Endometrium (tissue), 2 donors: ENCODE data around the gene DEDD2.

Experiments used
- FAIRE-seq: peaks from 2 replicates; lab custom pipeline; 2012; peaks lifted over from hg19 to GRCh38; lab: Jason Lieb, UNC
- donor health status: control.
- donor health status: control.

The DEDD2 gene

GRCh38 chr19:42248270-42249148 is 31.0 kb upstream of the DEDD2 start:
- FAIRE-seq = no peak

GRCh38 chr19:42247640-42248199 is 30.2 kb upstream of the DEDD2 start:
- no peak for FAIRE-seq

- no peak for FAIRE-seq
Observed at GRCh38 chr19:42246922-42247639, 29.6 kb upstream of the DEDD2 start.

- FAIRE-seq = no peak
Observed at GRCh38 chr19:42246143-42246921, 28.9 kb upstream of the DEDD2 start.

GRCh38 chr19:42245231-42245630 is 27.8 kb upstream of the DEDD2 start:
- FAIRE-seq = no peak

GRCh38 chr19:42244347-42245220 is 27.1 kb upstream of the DEDD2 start:
- peak; percentile 93 for FAIRE-seq

- FAIRE-seq = peak; percentile 96
Observed at GRCh38 chr19:42242512-42243409, 25.3 kb upstream of the DEDD2 start, which contains the start of gene GSK3A. Gene GSK3A (minus strand): TSS chr19:42242602. CDS start chr19:42242465, 137 bp downstream.

- no peak for FAIRE-seq
Observed at GRCh38 chr19:42242069-42242511, 24.6 kb upstream of the DEDD2 start.

- no peak for FAIRE-seq
Observed at GRCh38 chr19:42241279-42241678, 23.8 kb upstream of the DEDD2 start.

- no peak for FAIRE-seq
Observed at GRCh38 chr19:42239544-42240220, 22.2 kb upstream of the DEDD2 start.

- no peak for FAIRE-seq
Observed at GRCh38 chr19:42235181-42235580, 17.7 kb upstream of the DEDD2 start.

GRCh38 chr19:42234364-42234763 is 16.9 kb upstream of the DEDD2 start:
- FAIRE-seq = no peak

GRCh38 chr19:42233678-42234292 is 16.3 kb upstream of the DEDD2 start:
- FAIRE-seq = no peak

GRCh38 chr19:42233106-42233505 is 15.6 kb upstream of the DEDD2 start:
- no peak for FAIRE-seq

- FAIRE-seq = no peak
Observed at GRCh38 chr19:42232435-42232834, 15.0 kb upstream of the DEDD2 start.

GRCh38 chr19:42230571-42230970 is 13.1 kb upstream of the DEDD2 start:
- FAIRE-seq = no peak

- FAIRE-seq = no peak
Observed at GRCh38 chr19:42229855-42230351, 12.4 kb upstream of the DEDD2 start.

- no peak for FAIRE-seq
Observed at GRCh38 chr19:42229301-42229854, 11.9 kb upstream of the DEDD2 start.
